Cerebellar nuclear complex (tissue), 1 donor: ENCODE results near the gene PIP5K1A.

Experiments
- DNase-seq, 2 experiments: peaks; one replicate each; lab custom pipeline; 2025; lab: John Stamatoyannopoulos, UW

PIP5K1A gene

GRCh38 chr1:151289080-151289935, 91.0 kb downstream of the PIP5K1A start:
- DNase-seq: no peak

DNA sequence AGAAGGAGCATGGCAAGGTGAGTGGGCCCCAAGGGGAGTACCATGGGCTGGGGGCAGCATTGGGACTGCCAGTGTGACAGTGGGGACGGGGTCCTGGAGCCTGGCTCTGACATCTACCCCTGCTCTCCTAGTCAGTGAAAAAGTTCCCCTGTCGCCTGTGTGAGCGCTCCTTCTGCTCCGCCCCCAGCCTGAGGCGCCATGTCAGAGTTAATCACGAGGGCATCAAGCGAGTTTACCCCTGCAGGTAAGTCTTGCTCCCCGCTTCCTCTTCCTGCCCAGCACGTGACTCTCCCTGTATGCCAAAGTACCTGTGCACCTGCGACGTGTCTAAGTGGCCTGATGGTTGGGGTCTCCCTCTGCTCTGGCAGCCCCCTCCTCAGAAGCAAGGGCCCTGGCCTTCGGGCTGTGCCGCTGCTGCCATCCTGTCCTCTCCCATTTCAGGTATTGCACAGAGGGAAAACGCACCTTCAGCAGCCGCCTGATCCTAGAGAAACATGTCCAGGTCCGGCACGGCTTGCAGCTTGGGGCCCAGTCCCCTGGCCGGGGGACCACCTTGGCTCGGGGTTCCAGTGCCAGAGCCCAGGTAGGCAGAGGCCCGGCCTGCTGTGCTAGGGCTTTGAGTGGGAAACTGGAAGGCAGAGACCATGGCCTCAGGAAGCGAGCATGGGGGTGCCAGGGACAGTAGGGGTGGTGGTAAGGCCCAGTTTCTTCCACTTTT, 91.8 kb downstream of the PIP5K1A start:
- DNase-seq: no peak

- DNase-seq: no peak
Measured at GRCh38 chr1:151290709-151291303, 92.5 kb downstream of the PIP5K1A start.

- DNase-seq: no peak
Measured at GRCh38 chr1:151292207-151293030, 94.1 kb downstream of the PIP5K1A start.

DNA sequence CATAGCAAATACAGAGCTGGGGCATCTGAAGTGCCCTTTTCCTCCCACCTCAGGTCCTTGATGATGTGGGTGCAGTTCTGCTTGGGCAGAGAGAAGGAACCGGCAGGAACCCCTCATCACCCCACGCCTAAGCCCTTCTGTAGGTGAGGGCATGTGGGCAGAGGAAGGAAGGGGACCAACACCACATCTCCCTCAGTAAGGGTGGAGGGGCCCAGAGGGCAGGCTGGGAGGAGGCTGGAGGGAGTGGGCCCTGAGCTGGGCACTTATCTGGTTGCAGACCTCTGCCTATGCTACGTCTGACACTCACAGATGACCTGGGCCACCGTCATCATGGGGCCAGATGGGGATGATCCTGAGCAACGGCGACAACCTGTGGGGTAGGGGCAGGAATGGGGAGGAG, 94.7 kb downstream of the PIP5K1A start:
- DNase-seq: no peak

- DNase-seq: no peak
Measured at GRCh38 chr1:151294742-151295462, 96.5 kb downstream of the PIP5K1A start.
